K562 (cell line): ENCODE data around the gene HAUS2. TPM values are rescaled to one million over a fixed set of nuclear protein-coding genes. Genes with fewer than 3 reads are reported as not detected.

Source experiments
- C11orf30 ChIP-seq: fragments of 450-650 bp; IDR thresholded peaks from 2 replicates; pipeline ENCODE4 v1.6.1; 2016; ENCODE audit warnings: low read depth, mild to moderate bottlenecking
- CEBPB ChIP-seq: fragments of 450-650 bp; IDR thresholded peaks from 2 replicates; pipeline ENCODE4 v1.6.1; 2016; ENCODE audit warnings: missing genetic modification characterization, missing compliant biosample characterization
- CHAMP1 ChIP-seq: fragments of 450-650 bp; IDR thresholded peaks from 2 replicates; pipeline ENCODE4 v1.6.1; 2016; ENCODE audit warnings: mild to moderate bottlenecking
- E2F6 ChIP-seq, 2 experiments: IDR thresholded peaks; 2 replicates each; pipeline ENCODE4 v1.6.1; 2011; ENCODE audit warnings: borderline replicate concordance in 1 of 2, control low read depth in 1 of 2, low read depth in 1 of 2, low read length in 1 of 2, mild to moderate bottlenecking in 1 of 2, mixed read lengths in 1 of 2, moderate library complexity in 1 of 2; ENCODE audit not compliant: insufficient read depth in 1 of 2, insufficient read length in 1 of 2, poor library complexity in 1 of 2, severe bottlenecking in 1 of 2; ENCODE audit errors: extremely low read depth in 1 of 2
- EWSR1 ChIP-seq: fragments of 450-650 bp; IDR thresholded peaks from 2 replicates; pipeline ENCODE4 v1.6.1; 2018; ENCODE audit warnings: borderline replicate concordance, mild to moderate bottlenecking, low read depth, moderate library complexity; ENCODE audit not compliant: partially characterized antibody
- FOSL1 ChIP-seq: fragments of 200-800 bp; sonication (Bioruptor generic); conservative IDR thresholded peaks from 2 replicates; pipeline ENCODE4 v1.6.1; 2016; ENCODE audit warnings: missing genetic modification characterization, missing compliant biosample characterization
- FOXA3 ChIP-seq, 2 experiments: fragments of 450-650 bp in 1 of 2; sonication (generic) in 1 of 2; formaldehyde crosslinking; IDR thresholded peaks in 1 of 2; conservative IDR thresholded peaks in 1 of 2; 2 replicates each; pipeline versions ENCODE4 v1.4.0 to v1.8.0; 2020 to 2022; ENCODE audit warnings: mild to moderate bottlenecking in 2 of 2, missing genetic modification reagents in 1 of 2
- FOXK1 ChIP-seq: sonication (generic); formaldehyde crosslinking; IDR thresholded peaks from 2 replicates; pipeline ENCODE4 v1.8.0; 2022; ENCODE audit warnings: missing genetic modification reagents, mild to moderate bottlenecking, borderline replicate concordance
- HLTF ChIP-seq: fragments of 450-650 bp; IDR thresholded peaks from 2 replicates; pipeline ENCODE4 v1.6.1; 2016
- JUND ChIP-seq, 2 experiments: IDR thresholded peaks; 2 replicates in 1 of 2; 3 replicates in 1 of 2; pipeline ENCODE4 v1.6.1; 2011; ENCODE audit warnings: borderline replicate concordance in 2 of 2, low read depth in 2 of 2, low read length in 2 of 2, improper control_type of control experiment in 1 of 2, missing biosample characterization in 1 of 2, missing genetic modification characterization in 1 of 2, missing genetic modification reagents in 1 of 2
- KDM5B ChIP-seq: fragments of 200-600 bp; sonication (generic); IDR thresholded peaks from 2 replicates; pipeline ENCODE4 v1.6.1; 2012; ENCODE audit warnings: low read depth, mild to moderate bottlenecking, moderate library complexity, low read length, control low read depth, inconsistent platforms; ENCODE audit not compliant: insufficient replicate concordance
- L3MBTL2 ChIP-seq: fragments of 450-650 bp; IDR thresholded peaks from 2 replicates; pipeline ENCODE4 v1.6.1; 2016; ENCODE audit warnings: mild to moderate bottlenecking, moderate library complexity
- LCOR ChIP-seq: sonication (generic); formaldehyde crosslinking; IDR thresholded peaks from 2 replicates; pipeline ENCODE4 v1.8.0; 2022; ENCODE audit warnings: mild to moderate bottlenecking, missing genetic modification reagents
- MYC ChIP-seq, 2 experiments: fragments of 250-450 bp in 1 of 2; sonication (Bioruptor Pico) in 1 of 2; IDR thresholded peaks; 2 replicates each; pipeline versions ENCODE4 v1.5.1 to v1.6.1; 2012 to 2021; ENCODE audit warnings: low read depth in 2 of 2, borderline replicate concordance in 1 of 2, improper control_type of control experiment in 1 of 2, low read length in 1 of 2, mild to moderate bottlenecking in 1 of 2, moderate library complexity in 1 of 2
- RCOR1 ChIP-seq, 2 experiments: IDR thresholded peaks; 2 replicates each; pipeline ENCODE4 v1.6.1; 2012; ENCODE audit warnings: low read depth in 2 of 2, low read length in 2 of 2, borderline replicate concordance in 1 of 2, improper control_type of control experiment in 1 of 2
- TAF7 ChIP-seq: fragments of 450-650 bp; IDR thresholded peaks from 2 replicates; pipeline ENCODE4 v1.6.1; 2016; ENCODE audit warnings: missing genetic modification characterization, missing compliant biosample characterization
- TEAD1 ChIP-seq, 2 experiments: fragments of 450-650 bp in 1 of 2; sonication (generic) in 1 of 2; formaldehyde crosslinking; IDR thresholded peaks; 2 replicates each; pipeline versions ENCODE4 v1.4.0 to v1.8.0; 2020 to 2022; ENCODE audit warnings: mild to moderate bottlenecking in 2 of 2, missing genetic modification reagents in 1 of 2
- ZFP36 ChIP-seq: fragments of 150-350 bp; IDR thresholded peaks from 2 replicates; pipeline ENCODE4 v1.6.1; 2018; ENCODE audit warnings: low read length, low read depth; ENCODE audit not compliant: partially characterized antibody
- ZNF212 ChIP-seq: fragments of 450-650 bp; formaldehyde crosslinking; IDR thresholded peaks from 2 replicates; pipeline ENCODE4 v1.4.0; 2020; ENCODE audit warnings: mild to moderate bottlenecking
- ZNF324 ChIP-seq: fragments of 250-450 bp; sonication (Bioruptor Pico); IDR thresholded peaks from 2 replicates; pipeline ENCODE4 v1.4.0; 2020; ENCODE audit warnings: mild to moderate bottlenecking
- ZNF408 ChIP-seq: fragments of 250-450 bp; sonication (Bioruptor Pico); IDR thresholded peaks from 2 replicates; pipeline ENCODE4 v1.4.0; 2020; ENCODE audit warnings: low read depth, mild to moderate bottlenecking, moderate library complexity
- polyA plus RNA-seq, 8 experiments: library from polyadenylated mRNA; depleted of rRNA in 4 of 8; stranded (reverse) in 5 of 8; unstranded in 3 of 8; fragments of >200 nt; fragmentation: Nextera tagmentation in 2 of 8; fragmentation: Illumina TruSeq in 1 of 8; extraction: Ambion mirVana in 2 of 8; extraction: Trizol in 1 of 8; gene quantifications; 2 replicates each; pipeline versions ENCODE4 v1.2.1 to v1.2.3, GENCODE V29; 2011 to 2014; ENCODE audit warnings: inconsistent platforms in 1 of 8, missing spikeins in 1 of 8
- total RNA-seq, 7 experiments: library from RNA; depleted of rRNA in 6 of 7; stranded (reverse); fragments of >200 nt in 6 of 7; fragmentation: Illumina TruSeq in 2 of 7; extraction: Trizol in 2 of 7; gene quantifications; 2 replicates each; pipeline versions ENCODE4 v1.2.1 to v1.2.3, GENCODE V29; 2011 to 2021; ENCODE audit warnings: low replicate concordance in 1 of 7
- TF ChIP-seq, protein P1 (sequence below): sonication (generic); formaldehyde crosslinking; IDR thresholded peaks from 2 replicates; pipeline ENCODE4 v1.8.0; 2022; ENCODE audit warnings: mild to moderate bottlenecking, missing genetic modification reagents, borderline replicate concordance

HAUS2 gene
- total and polyA plus RNA-seq, 9 of the 15 experiments (the other 6 are each of a cell fraction or from before 2014, with no cell fraction given), result 30.6 to 64.9 (median 54.1) TPM

GRCh38 chr15:42602501-42602900 lies 53.9 kb downstream of the HAUS2 start (continued):
- TF ChIP-seq CHAMP1 (0 out of 2 replicates have a peak, but pooled peaks have one; percentile 32), ZNF324 (CRISPR knock-in tag) (no peak), HLTF (no peak), LCOR (CRISPR knock-in tag) (no peak), MYC (IDR thresholded peaks at IDR 0.05; ENCODE audit: low read depth, low read length) (peak; percentile 36; the same call in 1 of the 2 replicates), MYC (CRISPR knock-in tag; IDR thresholded peaks at IDR 0.05; ENCODE audit: borderline replicate concordance, low read depth) (no peak), FOXK1 (no peak), E2F6 (IDR thresholded peaks at IDR 0.05; ENCODE audit: borderline replicate concordance in 1 of 2, extremely low read depth in 1 of 2, insufficient read depth in 1 of 2, insufficient read length in 1 of 2, low read depth in 1 of 2, low read length in 1 of 2, poor library complexity in 1 of 2, severe bottlenecking in 1 of 2) (no peak), RCOR1 (IDR thresholded peaks at IDR 0.05; ENCODE audit: borderline replicate concordance in 1 of 2, low read depth in 2 of 2, low read length in 2 of 2) (0 out of 4 replicates have a peak, but pooled peaks of 1 of the 2 experiments have one; percentile 17), ZNF408 (CRISPR knock-in tag) (no peak), TAF7 (tag) (no peak), TEAD1 (CRISPR knock-in tag; IDR thresholded peaks at IDR 0.05) (no peak), FOSL1 (tag) (no peak), ZFP36 (peak; percentile 10), FOXA3 (CRISPR knock-in tag; conservative IDR thresholded peaks at IDR 0.05 in 1 of 2, IDR thresholded peaks at IDR 0.05 in 1 of 2) (peak; percentile 83 to 98), JUND (IDR thresholded peaks at IDR 0.05; ENCODE audit: borderline replicate concordance, low read depth, low read length) (0 out of 2 replicates have a peak, but pooled peaks have one; percentile 13), JUND (tag; IDR thresholded peaks at IDR 0.05; ENCODE audit: borderline replicate concordance, low read depth, low read length) (no peak), C11orf30 (peak; percentile 18; the same call in 1 of the 2 replicates), CEBPB (peak; percentile 69), ZNF212 (no peak), KDM5B (no peak), L3MBTL2 (peak; percentile 43; the same call in 1 of the 2 replicates), EWSR1 (no peak)
- TF ChIP-seq, protein P1, sequence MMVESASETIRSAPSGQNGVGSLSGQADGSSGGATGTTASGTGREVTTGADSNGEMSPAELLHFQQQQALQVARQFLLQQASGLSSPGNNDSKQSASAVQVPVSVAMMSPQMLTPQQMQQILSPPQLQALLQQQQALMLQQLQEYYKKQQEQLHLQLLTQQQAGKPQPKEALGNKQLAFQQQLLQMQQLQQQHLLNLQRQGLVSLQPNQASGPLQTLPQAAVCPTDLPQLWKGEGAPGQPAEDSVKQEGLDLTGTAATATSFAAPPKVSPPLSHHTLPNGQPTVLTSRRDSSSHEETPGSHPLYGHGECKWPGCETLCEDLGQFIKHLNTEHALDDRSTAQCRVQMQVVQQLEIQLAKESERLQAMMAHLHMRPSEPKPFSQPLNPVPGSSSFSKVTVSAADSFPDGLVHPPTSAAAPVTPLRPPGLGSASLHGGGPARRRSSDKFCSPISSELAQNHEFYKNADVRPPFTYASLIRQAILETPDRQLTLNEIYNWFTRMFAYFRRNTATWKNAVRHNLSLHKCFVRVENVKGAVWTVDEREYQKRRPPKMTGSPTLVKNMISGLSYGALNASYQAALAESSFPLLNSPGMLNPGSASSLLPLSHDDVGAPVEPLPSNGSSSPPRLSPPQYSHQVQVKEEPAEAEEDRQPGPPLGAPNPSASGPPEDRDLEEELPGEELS (CRISPR knock-in tag), result no peak
